Peyer's patch (tissue), 4 donors: ENCODE measurements around the gene DAAM1.

Source experiments
- POLR2A ChIP-seq, 2 donors: fragments of 450-650 bp; IDR thresholded peaks; one replicate each; pipeline ENCODE4 v1.5.1; 2017; ENCODE audit warnings: antibody characterized with exemption in 2 of 2, mild to moderate bottlenecking in 2 of 2, moderate library complexity in 2 of 2
- TF ChIP-seq, protein P1 (sequence below), 6 experiments: fragments of 450-650 bp in 4 of 6; fragments of 200-600 bp in 2 of 6; sonication (generic) in 1 of 6; IDR thresholded peaks; one replicate each; pipeline ENCODE4 v1.5.1; 2017 to 2019; ENCODE audit warnings: antibody characterized with exemption in 6 of 6, mild to moderate bottlenecking in 3 of 6, moderate library complexity in 1 of 6

DNA sequence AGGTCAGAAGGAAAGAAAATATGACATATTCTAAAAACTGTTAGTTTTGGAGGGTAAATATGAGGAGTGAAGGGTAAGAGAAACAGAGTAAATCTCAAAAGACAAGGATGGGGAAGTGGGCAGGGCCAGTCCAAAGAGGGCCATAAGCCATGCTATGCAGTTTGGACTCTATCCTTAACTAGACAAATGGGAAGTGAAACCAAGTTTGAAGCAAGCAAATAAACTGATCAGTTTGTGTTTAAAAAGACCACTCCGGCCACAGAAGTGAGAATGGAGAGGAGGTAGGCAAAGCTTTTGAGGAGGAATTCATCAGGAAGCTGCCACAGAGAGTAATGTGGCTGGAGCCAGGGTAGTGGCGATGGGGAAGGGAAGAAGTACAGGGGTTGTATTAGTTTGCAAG, 37.5 kb upstream of the DAAM1 start:
- TF ChIP-seq, protein P1, sequence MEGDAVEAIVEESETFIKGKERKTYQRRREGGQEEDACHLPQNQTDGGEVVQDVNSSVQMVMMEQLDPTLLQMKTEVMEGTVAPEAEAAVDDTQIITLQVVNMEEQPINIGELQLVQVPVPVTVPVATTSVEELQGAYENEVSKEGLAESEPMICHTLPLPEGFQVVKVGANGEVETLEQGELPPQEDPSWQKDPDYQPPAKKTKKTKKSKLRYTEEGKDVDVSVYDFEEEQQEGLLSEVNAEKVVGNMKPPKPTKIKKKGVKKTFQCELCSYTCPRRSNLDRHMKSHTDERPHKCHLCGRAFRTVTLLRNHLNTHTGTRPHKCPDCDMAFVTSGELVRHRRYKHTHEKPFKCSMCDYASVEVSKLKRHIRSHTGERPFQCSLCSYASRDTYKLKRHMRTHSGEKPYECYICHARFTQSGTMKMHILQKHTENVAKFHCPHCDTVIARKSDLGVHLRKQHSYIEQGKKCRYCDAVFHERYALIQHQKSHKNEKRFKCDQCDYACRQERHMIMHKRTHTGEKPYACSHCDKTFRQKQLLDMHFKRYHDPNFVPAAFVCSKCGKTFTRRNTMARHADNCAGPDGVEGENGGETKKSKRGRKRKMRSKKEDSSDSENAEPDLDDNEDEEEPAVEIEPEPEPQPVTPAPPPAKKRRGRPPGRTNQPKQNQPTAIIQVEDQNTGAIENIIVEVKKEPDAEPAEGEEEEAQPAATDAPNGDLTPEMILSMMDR (IDR thresholded peaks at IDR 0.05), result no peak
- TF ChIP-seq POLR2A (IDR thresholded peaks at IDR 0.05), result no peak
